Measurements from ENCODE around the gene PARN.

Gene PARN

GRCh38 chr16:14562691-14563491 is 67.2 kb downstream of the PARN start:
- Mint-ChIP-seq H3K4me1 (peaks cover 22% of the 10 kb centered on the region), H3K27ac (peak overlapping the region in 1 of 3 experiments; percentile 48), H3K4me3 (no peak overlapping the region), H3K27me3 (ENCODE audit: low read depth) (no peaks in the 10 kb centered on the region), H3K9me3 (no peaks in the 10 kb centered on the region), H3K36me3 (ENCODE audit: low read depth) (peaks cover 5% of the 10 kb centered on the region)
- TF ChIP-seq, protein P1, sequence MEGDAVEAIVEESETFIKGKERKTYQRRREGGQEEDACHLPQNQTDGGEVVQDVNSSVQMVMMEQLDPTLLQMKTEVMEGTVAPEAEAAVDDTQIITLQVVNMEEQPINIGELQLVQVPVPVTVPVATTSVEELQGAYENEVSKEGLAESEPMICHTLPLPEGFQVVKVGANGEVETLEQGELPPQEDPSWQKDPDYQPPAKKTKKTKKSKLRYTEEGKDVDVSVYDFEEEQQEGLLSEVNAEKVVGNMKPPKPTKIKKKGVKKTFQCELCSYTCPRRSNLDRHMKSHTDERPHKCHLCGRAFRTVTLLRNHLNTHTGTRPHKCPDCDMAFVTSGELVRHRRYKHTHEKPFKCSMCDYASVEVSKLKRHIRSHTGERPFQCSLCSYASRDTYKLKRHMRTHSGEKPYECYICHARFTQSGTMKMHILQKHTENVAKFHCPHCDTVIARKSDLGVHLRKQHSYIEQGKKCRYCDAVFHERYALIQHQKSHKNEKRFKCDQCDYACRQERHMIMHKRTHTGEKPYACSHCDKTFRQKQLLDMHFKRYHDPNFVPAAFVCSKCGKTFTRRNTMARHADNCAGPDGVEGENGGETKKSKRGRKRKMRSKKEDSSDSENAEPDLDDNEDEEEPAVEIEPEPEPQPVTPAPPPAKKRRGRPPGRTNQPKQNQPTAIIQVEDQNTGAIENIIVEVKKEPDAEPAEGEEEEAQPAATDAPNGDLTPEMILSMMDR (IDR thresholded peaks at IDR 0.05; ENCODE audit: unreplicated experiment in 3 of 3), result no peak

GRCh38 chr16:14560523-14560922 is 69.5 kb downstream of the PARN start:
- Mint-ChIP-seq H3K27ac (no peak overlapping the region), H3K9me3 (no peaks in the 10 kb centered on the region), H3K27me3 (ENCODE audit: low read depth) (no peaks in the 10 kb centered on the region), H3K36me3 (ENCODE audit: low read depth) (peaks cover 14% of the 10 kb centered on the region), H3K4me1 (peaks cover 14% of the 10 kb centered on the region), H3K4me3 (no peak overlapping the region)
- TF ChIP-seq, protein P1 (IDR thresholded peaks at IDR 0.05; ENCODE audit: unreplicated experiment in 3 of 3), result no peak

GRCh38 chr16:14559809-14560241 is 70.2 kb downstream of the PARN start:
- Mint-ChIP-seq H3K4me1 (peaks cover 7% of the 10 kb centered on the region), H3K36me3 (ENCODE audit: low read depth) (peaks cover 15% of the 10 kb centered on the region), H3K4me3 (no peak overlapping the region), H3K27me3 (ENCODE audit: low read depth) (no peaks in the 10 kb centered on the region), H3K27ac (no peak overlapping the region), H3K9me3 (no peaks in the 10 kb centered on the region)
- TF ChIP-seq, protein P1 (IDR thresholded peaks at IDR 0.05; ENCODE audit: unreplicated experiment in 3 of 3), result no peak

- H3K4me1 Mint-ChIP-seq, result peaks cover 11% of the 10 kb centered on the region
- peaks cover 31% of the 10 kb centered on the region for H3K36me3 Mint-ChIP-seq (ENCODE audit: low read depth)
- H3K27ac Mint-ChIP-seq, result no peak overlapping the region
- H3K4me3 Mint-ChIP-seq, result no peak overlapping the region
- H3K9me3 Mint-ChIP-seq, result no peaks in the 10 kb centered on the region
- TF ChIP-seq, protein P1 (IDR thresholded peaks at IDR 0.05; ENCODE audit: unreplicated experiment in 3 of 3), result no peak
- no peaks in the 10 kb centered on the region for H3K27me3 Mint-ChIP-seq (ENCODE audit: low read depth)
These were observed 76.6 kb downstream of the PARN start for GRCh38 chr16:14553447-14553846.

GRCh38 chr16:14549789-14550153 is 80.3 kb downstream of the PARN start:
- Mint-ChIP-seq H3K4me1 (peaks cover 11% of the 10 kb centered on the region), H3K4me3 (no peak overlapping the region), H3K27ac (peak overlapping the region; percentile 26 to 81 (median 27)), H3K27me3 (ENCODE audit: low read depth) (no peaks in the 10 kb centered on the region), H3K9me3 (no peaks in the 10 kb centered on the region), H3K36me3 (ENCODE audit: low read depth) (peaks cover 26% of the 10 kb centered on the region)
- TF ChIP-seq, protein P1 (IDR thresholded peaks at IDR 0.05; ENCODE audit: unreplicated experiment in 3 of 3), result no peak

Measured in nephron (organoid).